ENCODE measurements around the gene AGMO.
A peak's percentile ranks its signal among the peaks of the same experiment; 100 is the strongest.

The AGMO gene

DNA sequence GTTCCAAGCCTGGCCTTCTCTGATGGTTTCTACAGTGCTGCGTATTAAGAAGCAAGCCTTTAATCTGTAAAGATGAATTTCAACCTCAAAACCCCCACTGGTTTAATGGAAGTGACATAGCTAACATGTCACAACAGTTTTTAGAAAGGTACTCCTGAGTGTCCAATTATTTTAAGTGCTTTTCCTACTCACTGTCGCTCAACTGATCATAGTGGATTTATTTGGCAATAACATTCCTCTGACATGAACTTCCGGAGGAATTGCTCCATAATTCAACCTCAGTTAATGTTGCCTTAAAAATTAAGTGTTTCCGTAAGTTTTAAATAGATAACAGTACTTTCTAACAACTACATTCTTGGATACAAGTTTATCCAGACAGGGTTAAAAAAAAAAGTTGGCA lies 57.5 kb downstream of the AGMO start:
- no peak for DNase-seq (ENCODE audit: insufficient read length, low spot score)
- FAIRE-seq = no peak
- no peak for TF ChIP-seq CTCF (IDR thresholded peaks at IDR 0.05; ENCODE audit: insufficient read depth, missing control alignments)

GRCh38 chr7:15503603-15504290 lies 58.1 kb downstream of the AGMO start:
- no peak for FAIRE-seq
- no peak for TF ChIP-seq CTCF (IDR thresholded peaks at IDR 0.05; ENCODE audit: insufficient read depth, missing control alignments)
- no peak for DNase-seq (ENCODE audit: insufficient read length, low spot score)

DNA sequence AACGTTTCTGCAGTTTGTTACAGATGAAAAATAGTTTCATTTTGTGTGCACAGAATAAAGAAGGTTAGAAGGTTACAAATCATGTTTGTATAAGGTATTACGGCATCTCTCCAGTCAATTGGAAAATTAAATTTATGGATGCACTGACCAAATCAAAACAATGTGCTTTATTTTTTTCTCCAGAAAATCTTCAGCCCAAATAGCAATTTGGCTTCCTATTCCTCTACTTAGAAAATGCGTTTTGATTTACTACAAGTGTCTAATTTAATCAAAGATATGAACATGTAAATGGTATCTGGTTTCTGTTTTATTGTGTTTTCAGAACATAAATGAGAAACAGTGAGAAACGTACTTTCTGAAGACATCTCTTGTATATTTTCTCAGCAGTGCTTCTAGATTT lies 63.4 kb downstream of the AGMO start:
- no peak for TF ChIP-seq CTCF (IDR thresholded peaks at IDR 0.05; ENCODE audit: insufficient read depth, missing control alignments)
- DNase-seq (ENCODE audit: insufficient read length, low spot score) (no peak), FAIRE-seq (no peak)

- no peak for DNase-seq (ENCODE audit: insufficient read length, low spot score)
- peak; percentile 35 for FAIRE-seq
- no peak for TF ChIP-seq CTCF (IDR thresholded peaks at IDR 0.05; ENCODE audit: insufficient read depth, missing control alignments)
These were observed 66.6 kb downstream of the AGMO start for GRCh38 chr7:15495170-15495569.

GRCh38 chr7:15494711-15495110 lies 67.1 kb downstream of the AGMO start:
- DNase-seq (ENCODE audit: insufficient read length, low spot score) (no peak), FAIRE-seq (peak; percentile 63)
- TF ChIP-seq CTCF (IDR thresholded peaks at IDR 0.05; ENCODE audit: insufficient read depth, missing control alignments) = no peak

GRCh38 chr7:15491361-15491760 lies 70.5 kb downstream of the AGMO start:
- FAIRE-seq (no peak), DNase-seq (ENCODE audit: insufficient read length, low spot score) (no peak)
- TF ChIP-seq CTCF (IDR thresholded peaks at IDR 0.05; ENCODE audit: insufficient read depth, missing control alignments) = no peak

DNA sequence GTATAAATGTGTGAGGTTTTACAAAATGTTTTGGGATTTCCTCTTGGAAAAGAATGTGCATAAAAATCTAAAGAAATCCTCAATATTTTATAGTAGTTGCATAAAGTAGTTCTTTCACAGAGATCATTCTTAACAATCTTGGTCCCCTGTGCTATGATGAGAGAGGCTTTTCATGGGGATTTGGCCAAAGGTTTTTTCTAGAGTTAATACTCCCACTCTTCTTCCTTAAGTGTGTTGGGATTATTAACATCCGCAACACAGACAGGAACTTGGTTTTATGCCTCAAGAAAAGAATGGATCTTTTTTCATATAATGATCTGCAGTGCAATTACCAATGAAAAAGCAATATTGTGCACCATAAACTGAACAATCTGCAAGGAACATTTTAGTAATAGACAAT lies 71.5 kb downstream of the AGMO start:
- FAIRE-seq = no peak

More for the DNA sequence above, 71.5 kb downstream of the AGMO start:
- DNase-seq (ENCODE audit: insufficient read length, low spot score) = no peak
- TF ChIP-seq CTCF (IDR thresholded peaks at IDR 0.05; ENCODE audit: insufficient read depth, missing control alignments) = no peak

All from D721Med (cell line).